ENCODE data around the gene CUEDC1.

CUEDC1 gene

GRCh38 chr17:57874058-57874419, 81.2 kb downstream of the CUEDC1 start:
- no peak for DNase-seq

- no peak for DNase-seq
These were observed 81.8 kb downstream of the CUEDC1 start for GRCh38 chr17:57873261-57874057.

- DNase-seq, result no peak
These were observed 82.7 kb downstream of the CUEDC1 start for GRCh38 chr17:57872536-57872935.

- DNase-seq, result no peak
These were observed 83.3 kb downstream of the CUEDC1 start for GRCh38 chr17:57871863-57872262.

- DNase-seq, result no peak
These were observed 84.1 kb downstream of the CUEDC1 start for GRCh38 chr17:57871155-57871554.

- no peak for DNase-seq
These were observed 85.0 kb downstream of the CUEDC1 start for GRCh38 chr17:57870283-57870635.

GRCh38 chr17:57869617-57870282, 85.5 kb downstream of the CUEDC1 start:
- no peak for DNase-seq

GRCh38 chr17:57868910-57869616, 86.1 kb downstream of the CUEDC1 start:
- no peak for DNase-seq

- no peak for DNase-seq
These were observed 87.0 kb downstream of the CUEDC1 start for GRCh38 chr17:57868007-57868909.

- DNase-seq, result no peak
These were observed 88.1 kb downstream of the CUEDC1 start for GRCh38 chr17:57867126-57867525.

- no peak for DNase-seq
These were observed 88.5 kb downstream of the CUEDC1 start for GRCh38 chr17:57866723-57867122.

GRCh38 chr17:57866319-57866718, 88.9 kb downstream of the CUEDC1 start:
- DNase-seq, result no peak

- no peak for DNase-seq
These were observed 90.9 kb downstream of the CUEDC1 start for GRCh38 chr17:57864273-57864672.

- DNase-seq, result no peak
These were observed 92.2 kb downstream of the CUEDC1 start for GRCh38 chr17:57862694-57863667.

GRCh38 chr17:57861790-57862693, 93.2 kb downstream of the CUEDC1 start:
- DNase-seq, result no peak

- DNase-seq, result no peak
These were observed 94.0 kb downstream of the CUEDC1 start for GRCh38 chr17:57861000-57861789.

GRCh38 chr17:57860414-57860999, 94.7 kb downstream of the CUEDC1 start:
- DNase-seq, result no peak

- DNase-seq, result no peak
These were observed 95.4 kb downstream of the CUEDC1 start for GRCh38 chr17:57859601-57860413.

All from NCI-H510A treated with DMSO at 0.1 percent for 48 hours (cell line).